ENCODE data around the gene MCM3. TPM values are rescaled to one million over a fixed set of nuclear protein-coding genes. Genes with fewer than 3 reads are reported as not detected.

Gene MCM3
- polyA plus RNA-seq, 1 donor: 150 TPM

DNA sequence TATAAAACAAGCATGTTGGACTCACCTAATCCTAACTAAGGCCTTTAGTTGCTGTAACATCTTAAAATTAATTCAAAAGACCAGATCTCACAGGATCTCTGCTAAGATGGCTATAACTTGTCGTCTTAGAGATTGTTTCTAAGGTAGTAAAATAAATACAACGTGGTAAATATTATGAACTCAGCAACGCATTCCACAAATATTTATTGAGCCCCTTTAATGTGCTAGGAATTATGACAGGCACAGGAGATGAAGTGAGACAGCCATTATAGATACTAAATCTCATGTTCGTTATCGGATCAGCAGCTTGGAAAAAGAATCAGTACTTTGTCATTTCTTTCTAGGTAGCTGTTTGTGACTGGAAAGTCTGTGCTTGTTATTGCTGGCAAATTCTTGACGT, 20.9 kb upstream of the MCM3 start:
- DNase-seq: no peak

DNA sequence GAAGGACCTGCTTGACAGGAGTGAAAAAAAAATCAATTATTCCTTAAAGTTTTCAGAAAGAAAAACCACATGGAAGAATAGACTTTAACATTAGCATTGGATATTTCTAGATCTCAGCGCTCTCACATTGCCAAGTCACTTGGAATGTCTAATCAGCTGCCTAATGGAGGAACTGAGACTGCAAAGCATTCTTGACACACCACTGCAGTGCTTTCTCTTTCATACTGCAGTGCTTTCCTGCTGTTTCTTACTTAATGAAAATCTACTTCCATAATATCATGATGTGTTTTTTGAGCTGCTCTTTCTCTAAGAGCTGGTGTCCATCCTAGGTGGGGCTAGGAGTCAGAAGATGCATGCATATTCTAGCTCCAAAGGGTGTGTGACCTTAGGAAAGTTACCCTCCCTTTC, 20.4 kb upstream of the MCM3 start:
- DNase-seq: no peak

DNA sequence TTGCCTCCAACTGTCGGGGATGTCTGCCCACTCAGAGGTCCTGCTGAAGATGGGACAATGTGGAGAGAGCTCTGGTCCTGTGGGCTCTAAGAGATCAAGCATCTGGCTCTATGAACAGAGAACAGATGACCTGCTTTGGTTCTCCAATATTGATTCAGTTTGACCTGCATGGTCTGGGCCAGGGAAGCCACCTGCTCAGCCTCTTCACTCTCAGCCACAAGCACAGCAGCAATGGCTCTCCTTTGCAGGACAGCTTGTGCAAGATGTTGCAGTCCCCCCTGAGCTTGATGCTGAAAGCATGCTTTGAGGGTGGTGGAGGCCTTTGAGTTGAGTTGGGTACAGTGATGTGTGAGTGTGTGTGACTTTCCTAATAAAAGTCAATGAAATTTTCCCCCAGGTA, 18.6 kb upstream of the MCM3 start:
- DNase-seq: no peak

DNA sequence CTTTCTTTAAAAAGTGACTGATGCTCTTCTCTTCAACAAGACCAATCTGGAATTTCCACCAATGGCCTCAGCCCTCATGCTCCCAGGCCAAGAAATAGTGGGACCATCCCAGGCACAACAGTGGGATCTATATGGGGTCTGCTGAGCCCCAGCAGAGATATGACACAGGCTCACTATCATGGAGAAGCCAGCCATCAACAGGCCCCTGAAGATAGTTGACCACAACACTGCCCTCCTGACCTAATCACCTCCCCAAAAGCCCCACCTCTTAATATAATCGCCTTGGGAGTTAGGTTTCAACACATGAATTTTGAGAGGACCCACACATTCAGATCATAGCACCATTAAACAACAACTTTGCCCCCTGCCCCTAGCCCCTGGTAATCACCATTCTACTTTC, 16.8 kb upstream of the MCM3 start:
- DNase-seq: no peak

DNA sequence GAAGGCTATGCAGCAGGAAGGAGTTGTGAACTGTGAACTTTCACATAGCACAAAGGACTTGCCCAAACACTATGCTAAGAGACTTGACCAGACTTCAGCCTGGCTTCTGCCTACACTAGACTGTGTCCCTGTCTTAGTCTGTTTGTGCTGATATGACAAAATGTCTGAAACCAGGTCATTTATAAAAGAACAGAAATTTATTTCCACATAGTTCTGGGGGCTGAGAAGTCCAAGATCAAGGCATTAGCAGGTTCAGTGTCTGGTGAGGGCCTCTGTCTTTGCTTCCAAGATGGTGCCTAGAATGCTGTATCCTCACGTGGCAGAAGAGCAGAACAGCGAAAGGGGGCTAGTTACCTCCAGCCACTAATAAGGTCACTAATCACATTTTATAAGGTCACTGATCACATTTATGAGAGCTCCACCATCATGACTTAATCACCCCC, 16.0 kb upstream of the MCM3 start:
- no peak for DNase-seq

DNA sequence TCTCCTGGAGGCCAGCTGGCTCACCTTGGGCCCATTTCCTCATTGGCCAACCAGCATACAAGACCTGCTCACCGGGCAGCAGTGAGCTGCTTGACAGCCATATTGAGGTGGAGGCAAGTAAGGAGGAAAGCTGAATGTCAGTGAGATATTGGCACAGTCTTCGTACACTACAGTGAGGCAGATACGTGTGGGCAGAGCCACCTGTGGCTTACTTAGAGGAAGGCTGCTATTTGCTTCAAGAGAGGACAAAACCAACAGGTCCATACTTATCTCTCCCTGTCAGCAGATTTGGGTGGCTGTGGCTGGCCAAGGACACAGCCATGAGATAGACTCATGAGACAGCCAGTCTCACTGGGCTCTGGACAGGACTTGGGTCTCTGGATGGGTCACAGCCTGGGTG, 15.1 kb upstream of the MCM3 start:
- DNase-seq: no peak

DNA sequence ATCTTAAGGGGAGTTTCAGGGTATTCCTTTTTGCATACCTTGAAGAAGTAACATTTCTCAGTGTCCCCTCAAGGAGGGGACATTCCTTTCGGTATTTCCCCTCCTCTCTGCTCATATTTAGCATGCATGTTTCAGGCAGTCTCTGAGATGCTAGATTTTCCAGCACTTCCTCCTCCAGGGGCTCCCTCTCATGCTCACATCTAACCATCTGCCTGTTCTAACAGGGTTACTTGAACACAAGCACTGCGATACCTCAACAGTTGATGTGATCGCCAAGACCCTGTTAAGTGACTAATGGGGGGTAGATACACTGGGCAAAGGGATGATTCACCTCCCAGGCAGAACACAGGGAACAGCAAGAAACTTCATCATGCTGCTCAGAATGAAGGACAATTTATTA, 12.9 kb upstream of the MCM3 start:
- DNase-seq: no peak

DNA sequence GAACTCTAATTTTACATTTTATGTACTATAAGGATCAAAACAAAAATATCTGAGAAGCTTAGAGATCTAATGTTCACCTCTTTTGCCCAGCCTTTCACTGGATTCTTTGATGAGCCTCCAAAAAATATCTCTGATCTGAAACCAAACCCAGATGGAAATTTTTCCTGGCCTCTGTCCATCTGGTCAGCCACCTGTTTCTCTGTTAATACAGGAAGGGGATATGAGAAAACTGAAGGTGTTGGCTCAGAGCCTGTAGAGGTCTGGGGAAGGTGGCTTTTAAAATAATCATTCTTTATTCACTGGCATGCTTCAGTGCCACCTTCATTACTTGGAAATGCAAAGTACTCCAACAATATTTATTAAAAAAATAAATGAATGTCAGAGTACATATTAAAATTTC, 8.5 kb upstream of the MCM3 start:
- no peak for DNase-seq

DNA sequence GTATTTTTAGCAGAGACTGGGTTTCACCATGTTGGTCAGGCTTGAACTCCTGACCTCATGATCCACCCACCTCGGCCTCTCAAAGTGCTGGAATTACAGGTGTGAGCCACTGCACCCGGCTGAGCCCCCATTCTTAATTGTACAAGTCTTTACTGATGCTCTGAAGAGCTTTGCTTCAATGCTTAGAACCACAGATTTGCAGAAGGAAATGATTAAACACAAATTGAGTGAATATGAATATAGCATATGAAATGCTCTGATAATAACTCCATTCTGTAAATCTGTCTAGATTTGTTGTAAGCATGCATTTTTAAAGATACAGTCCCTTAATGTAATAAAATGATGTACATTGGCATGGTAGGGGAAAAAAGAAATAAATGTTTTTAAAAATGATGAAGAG, 4.3 kb upstream of the MCM3 start:
- DNase-seq: no peak

DNA sequence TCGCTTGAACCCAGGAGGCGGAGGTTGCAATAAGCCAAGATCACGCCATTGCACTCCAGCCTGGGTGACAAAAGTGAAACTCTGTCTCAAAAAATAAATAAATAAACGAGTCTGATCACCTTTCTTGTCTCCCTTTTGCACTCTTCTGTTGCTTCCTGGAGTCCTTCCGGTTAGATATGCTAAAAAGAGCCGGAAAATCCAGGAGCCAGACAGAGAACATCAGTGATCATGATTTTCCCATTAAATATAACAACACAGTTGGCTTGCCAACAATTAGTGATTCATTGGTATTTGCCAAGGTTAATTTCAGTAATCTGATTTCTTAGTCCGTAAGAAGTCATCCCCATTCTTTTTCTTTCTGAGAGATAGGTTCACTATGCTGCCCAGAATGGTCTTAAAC, 3.7 kb upstream of the MCM3 start:
- no peak for DNase-seq

DNA sequence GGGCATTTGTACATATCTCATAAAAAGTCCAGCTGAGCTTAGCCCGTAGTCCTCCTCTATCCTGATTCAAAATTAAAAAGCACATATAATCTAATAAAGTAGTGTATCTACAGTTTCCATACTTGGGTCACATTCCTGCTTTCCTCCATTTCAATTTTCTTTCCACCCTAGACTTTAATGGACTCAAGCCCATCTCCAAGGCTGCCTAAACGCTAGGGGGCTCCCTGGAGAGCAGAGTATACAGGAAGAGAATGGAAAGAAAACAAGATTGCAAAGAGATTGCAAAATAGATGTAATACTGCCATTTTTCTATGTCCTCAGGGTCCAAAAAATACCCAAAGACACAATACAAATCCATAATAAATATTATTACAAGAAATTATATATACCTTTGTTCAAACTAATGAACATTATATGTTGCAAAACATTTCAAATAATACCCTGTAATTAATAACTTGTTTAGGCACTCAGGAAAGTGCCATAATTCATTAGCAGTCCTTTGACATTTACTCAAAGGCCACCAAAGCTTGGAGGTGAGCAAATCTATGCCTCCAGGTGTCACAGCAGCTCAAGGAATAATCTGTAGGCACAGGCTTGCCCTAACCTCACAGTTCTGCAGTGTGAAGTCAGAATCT, 2.4 kb upstream of the MCM3 start:
- DNase-seq: peak; percentile 63

DNA sequence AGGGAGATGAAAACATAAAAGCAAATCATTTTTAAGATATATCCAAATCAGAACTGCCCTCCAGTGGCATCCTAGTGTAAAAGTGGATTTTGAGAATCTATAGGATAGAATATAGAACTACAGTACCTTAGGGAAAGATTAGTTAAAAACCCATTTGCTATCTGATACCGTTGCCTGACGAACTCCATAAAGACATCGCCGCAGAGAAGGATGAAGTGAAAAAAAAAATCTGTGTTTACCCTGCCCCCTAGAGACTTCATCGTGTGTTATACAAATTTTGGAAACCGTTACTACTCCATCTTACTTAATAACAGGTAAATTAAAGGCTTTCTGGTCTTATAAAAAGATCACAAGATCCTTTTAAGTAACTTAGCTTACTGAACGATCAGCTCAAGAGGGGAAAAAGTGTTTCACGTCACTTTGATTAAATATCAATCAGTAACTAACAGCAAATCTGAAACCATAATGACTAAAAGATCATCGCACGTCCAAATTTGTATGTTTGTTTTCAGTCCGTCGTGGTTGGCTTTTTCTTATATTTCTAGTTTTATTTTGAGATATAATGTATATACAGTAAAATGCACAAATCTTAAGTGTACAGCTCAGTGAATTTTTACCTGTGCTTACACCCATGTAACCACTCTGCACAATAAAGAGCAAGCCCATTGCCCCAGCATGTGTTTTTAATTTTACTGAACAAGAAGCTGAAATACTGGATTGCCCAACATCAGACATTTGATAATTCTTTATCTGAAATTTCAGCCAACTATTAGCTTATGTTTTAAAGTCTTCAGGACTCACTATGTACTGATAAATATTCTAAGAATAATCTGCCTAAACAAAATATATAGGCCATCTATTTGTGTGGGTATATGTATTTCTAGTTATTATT, 881 bp upstream of the MCM3 start:
- no peak for DNase-seq

DNA sequence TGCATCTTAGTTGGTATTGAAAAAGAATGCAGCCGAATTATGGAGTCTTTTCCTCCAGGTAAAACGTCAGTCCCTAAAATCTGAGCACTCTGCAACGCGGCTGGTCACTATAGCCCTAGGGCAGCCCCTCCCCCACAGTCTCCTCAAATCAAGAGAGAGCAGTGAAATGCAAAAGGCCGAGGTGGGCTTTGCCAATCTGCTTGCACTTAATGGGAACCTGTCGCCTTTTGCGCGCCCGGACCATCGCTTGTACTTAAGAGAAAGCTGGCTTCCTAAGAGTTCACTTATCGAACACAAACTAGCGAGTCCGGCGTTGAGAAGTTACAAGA, 447 bp downstream of the MCM3 start:
- DNase-seq: peak; percentile 46

DNA sequence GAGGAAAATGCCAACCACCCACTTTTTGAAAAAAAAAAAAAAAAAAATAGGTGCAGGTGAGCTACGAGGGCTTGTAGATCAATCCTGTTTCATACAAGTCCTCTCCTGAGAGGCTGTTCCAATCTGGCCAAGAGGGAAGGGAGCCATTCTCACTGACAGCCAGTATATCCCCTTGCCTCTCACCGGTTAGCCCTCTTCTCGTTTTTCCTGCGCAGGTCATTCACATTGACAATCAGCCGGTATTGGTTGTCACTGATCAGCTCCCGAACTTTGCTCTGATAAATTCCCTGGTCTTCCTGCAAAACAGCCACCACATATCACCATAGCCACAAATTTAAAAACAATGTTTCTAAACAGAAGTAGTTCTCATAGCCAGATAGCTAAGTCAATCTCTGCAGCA, 1.4 kb downstream of the MCM3 start:
- no peak for DNase-seq

DNA sequence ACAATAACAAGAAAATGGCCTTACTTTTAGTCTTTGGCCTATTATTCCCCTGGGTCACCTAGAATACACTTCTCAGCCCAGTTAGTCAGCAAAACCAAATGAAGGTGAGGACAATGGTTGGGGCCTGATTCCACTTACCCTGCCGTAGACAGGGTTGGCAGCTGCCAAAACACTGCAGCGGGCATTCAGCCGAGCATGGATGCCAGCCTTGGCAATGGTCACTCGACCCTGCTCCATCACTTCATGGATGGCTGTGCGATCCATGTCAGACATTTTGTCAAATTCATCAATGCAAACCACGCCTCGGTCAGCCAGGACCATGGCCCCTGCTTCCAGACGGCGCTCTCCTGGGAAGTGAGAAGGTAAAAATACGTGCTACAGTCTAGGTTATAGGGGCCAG, 8.4 kb downstream of the MCM3 start:
- DNase-seq: no peak

DNA sequence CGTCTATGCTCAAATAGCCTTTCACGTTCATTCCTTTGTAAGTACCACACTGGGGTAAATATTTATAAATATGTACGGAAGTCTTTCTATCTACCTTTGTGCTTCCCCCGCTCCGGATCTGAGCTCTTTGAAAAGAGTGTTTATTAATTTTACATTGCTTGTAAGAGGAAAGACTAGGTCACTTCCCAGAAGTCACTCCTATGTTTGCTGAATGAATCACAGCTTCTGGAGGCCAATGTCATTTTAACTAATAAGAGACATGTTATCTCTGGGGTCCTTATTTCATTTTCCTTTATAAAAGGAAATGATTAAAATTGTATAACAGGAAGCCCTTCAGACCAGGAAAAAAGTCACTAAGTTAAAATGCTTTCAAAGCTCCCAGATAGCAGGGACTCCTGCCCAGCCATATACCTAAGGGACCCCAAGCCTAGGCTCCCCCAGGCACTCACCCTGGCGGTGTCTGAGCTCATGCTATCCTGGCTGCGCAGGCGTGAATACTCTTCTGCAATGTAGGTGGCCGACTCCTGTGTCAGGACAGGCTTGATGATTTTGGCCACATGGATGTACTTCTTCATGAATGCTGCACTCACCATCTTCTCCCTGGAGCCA, 12.6 kb downstream of the MCM3 start:
- no peak for DNase-seq

DNA sequence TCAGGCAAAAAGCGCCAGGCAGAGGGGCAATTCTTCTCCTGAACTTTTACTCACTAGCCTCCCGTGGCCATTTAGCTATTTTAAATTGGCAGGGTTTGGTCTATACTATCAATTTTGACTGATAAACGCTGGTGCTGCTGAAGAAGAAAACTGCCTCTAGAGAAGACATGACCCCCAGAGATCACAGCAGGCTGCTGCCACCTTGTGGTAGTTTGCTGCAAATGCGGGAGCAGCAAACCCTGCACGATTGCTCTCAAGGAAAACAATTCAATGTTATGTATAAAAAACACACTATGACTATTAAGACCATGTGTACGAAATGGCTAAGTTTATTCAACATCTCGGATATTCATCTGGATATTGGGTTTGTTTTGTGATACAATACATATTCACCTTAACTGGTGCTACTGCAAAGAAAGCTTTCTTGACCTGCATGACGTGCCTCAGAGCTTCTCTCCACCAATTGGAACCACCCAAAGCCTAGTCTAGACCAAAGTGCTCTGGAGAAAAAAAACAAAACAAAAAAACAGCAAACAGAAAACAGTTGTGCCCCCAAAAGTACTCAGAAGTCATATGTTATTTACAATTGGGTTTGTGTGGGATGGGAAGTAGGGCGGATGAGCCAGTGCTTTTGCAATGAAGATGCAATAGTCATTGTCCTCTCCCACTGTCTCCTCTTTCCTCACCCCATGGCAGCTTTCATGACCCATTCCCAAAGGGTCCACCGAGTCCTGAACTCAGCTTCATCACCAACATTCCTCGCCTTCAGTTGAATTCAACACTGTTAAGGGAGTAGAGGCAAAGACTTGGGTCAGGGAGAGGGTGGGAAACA, 20.6 kb downstream of the MCM3 start:
- peak; percentile 53 for DNase-seq

DNA sequence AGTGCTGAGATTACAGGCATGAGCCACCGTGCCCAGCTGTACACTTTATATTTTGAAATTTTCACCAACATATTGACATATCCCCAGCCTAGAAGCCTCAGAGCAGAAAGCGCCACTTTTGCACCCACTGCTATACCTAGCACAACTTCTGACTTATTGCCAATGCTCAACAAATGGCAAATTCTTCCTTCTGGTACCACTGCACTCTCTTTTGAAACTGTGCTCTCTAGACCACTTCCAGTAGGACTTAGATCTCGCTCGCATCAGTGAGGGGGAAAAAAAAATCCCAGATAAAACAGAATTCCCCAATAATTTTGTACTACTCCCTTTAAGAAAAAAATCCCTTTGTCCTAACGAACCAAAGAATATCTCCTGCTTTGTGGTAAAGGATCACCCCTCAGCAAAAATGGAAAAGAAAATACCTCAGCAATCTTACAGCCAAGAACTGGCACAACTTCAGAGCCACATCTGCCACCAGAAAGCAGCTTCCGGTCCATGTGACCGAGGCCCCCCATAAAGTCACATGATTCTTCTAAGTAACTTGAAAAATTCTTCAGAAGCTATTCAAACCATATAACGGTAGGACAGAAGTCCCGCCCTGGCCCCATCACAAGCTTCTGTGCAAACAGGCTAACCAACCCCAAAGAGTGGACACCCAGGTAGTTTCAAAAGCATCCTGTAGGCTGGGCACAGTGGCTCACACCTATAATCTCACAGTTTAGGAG, 21.8 kb downstream of the MCM3 start:
- no peak for DNase-seq

DNA sequence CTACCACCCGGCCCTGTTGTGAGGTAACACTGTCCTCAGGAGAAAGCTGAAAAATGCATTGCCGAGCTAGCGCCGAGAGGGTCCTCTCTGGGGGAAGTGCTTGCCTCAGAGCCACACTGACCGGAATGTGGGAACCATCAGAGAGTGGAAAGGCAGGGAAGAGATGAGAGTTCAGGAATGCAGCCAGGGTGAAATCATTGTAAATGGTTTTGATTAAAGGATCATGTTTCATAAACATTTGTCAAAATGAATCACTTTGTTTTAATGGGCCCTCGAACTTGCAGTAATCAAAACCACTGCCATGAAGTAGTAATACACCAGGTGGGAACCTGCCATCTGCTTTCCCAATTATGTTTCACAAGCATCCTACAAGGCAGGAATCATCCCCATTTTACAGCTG, 23.3 kb downstream of the MCM3 start:
- DNase-seq: no peak

DNA sequence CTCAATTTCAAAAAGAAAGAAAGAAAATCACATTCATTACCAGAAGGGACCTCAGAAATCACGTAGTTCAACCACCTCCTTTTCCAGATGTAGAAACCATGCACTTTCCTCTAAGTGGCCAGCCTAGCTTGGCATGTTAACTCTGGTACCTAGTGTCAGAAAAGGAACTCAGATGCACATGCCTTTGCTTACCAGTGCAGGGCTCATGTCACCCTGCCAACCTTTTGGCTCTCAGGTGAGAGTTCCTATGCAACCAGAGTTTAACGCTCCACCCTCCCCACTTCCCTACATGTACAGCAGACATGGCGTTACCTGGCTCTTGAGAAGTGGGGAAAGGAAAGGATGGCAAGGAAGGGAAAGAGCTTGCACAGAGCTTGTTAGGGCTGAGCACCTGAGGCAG, 23.9 kb downstream of the MCM3 start:
- no peak for DNase-seq

DNA sequence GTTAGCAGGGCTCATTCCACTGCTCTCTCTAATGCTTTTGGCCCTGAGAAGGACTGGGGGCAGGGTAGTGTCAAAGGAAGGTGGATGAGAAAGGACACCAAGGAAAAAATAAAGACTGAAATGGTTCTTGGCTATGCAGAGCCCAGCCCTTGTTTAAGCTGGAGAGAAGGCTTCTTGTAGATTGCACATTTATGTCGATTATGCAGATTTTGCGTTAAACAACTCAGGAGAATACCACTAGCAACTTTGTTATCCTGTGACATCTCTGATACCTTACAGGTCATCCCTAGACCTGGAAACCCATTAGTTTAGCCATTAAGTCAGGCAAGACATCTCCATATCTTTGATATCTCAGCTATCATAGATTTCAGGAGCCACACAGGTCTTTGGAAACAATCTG, 29.1 kb downstream of the MCM3 start:
- no peak for DNase-seq
